OCI-LY7 (cell line): ENCODE data around the gene CMPK2.
A peak's percentile ranks its signal among the peaks of the same experiment; 100 is the strongest.

Source experiments
- EZH2phosphoT487 ChIP-seq: fragments of 200-600 bp; sonication (generic); IDR thresholded peaks from 2 replicates; pipeline ENCODE4 v1.6.1; 2018; ENCODE audit warnings: low read depth, borderline replicate concordance, mild to moderate bottlenecking, mixed run types, antibody characterized with exemption, low read length, moderate library complexity, mixed read lengths
- TF ChIP-seq, protein P1 (sequence below): fragments of 200-600 bp; sonication (generic); conservative IDR thresholded peaks from 2 replicates; pipeline ENCODE4 v1.5.1; 2014; ENCODE audit warnings: mild to moderate bottlenecking, antibody characterized with exemption, low read length, moderate library complexity, mixed read lengths

DNA sequence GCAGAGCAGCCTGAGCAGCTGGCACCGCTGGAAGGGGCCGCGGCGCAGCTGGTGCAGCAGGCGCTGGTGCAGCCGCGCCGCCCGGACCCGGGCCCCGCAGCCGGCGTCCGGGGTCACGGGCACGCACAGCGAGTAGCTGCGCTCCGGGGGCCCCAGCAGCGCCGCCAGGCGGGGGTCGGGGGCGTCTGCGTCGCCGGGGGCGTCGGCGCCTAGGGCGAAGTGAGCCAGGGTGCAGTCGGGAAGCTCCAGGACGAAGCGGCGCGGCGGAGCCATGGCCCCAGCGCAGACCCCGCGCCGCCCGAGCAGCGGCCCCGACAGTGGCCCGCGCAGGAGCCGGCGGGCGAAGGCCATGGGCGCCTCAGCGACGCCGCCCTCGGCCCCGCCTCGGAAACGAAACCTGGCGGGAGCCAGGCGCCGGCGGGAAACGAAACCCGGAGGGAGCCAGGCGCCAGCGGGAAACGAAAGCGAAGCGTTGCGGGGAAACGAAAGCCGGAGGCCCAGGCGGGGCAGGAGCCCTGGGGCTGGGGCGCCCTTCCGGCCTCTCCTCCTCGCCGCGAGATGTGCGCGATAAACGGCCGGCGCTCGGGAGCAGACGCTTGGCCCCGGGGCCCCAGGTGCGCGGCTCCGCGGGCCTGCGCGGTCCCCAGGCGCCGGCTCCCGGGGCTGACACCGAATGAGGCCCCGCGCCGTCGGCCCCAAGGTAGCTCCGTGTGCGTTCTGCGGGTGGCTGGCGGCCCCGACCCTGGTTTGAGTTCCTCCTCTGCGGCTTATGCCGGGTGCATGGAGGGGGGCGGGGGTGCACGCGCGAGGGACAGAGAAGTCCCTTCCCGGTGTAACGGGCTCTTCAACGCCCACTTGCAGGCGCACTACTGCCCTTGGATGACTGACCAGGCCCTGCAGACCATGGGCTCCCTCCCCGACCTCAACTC lies at the start of gene CMPK2:
- TF ChIP-seq, protein P1, sequence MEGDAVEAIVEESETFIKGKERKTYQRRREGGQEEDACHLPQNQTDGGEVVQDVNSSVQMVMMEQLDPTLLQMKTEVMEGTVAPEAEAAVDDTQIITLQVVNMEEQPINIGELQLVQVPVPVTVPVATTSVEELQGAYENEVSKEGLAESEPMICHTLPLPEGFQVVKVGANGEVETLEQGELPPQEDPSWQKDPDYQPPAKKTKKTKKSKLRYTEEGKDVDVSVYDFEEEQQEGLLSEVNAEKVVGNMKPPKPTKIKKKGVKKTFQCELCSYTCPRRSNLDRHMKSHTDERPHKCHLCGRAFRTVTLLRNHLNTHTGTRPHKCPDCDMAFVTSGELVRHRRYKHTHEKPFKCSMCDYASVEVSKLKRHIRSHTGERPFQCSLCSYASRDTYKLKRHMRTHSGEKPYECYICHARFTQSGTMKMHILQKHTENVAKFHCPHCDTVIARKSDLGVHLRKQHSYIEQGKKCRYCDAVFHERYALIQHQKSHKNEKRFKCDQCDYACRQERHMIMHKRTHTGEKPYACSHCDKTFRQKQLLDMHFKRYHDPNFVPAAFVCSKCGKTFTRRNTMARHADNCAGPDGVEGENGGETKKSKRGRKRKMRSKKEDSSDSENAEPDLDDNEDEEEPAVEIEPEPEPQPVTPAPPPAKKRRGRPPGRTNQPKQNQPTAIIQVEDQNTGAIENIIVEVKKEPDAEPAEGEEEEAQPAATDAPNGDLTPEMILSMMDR: peak; percentile 34
- TF ChIP-seq EZH2phosphoT487: no peak
